B cell (primary cell): ENCODE measurements around the gene C1QTNF12.

Experiments used
- CTCF ChIP-seq: fragments of 200-600 bp; IDR thresholded peaks from one replicate; pipeline ENCODE4 v1.8.0; 2022; ENCODE audit warnings: antibody characterized with exemption, mild to moderate bottlenecking
- EZH2 ChIP-seq: IDR thresholded peaks from 2 replicates; pipeline ENCODE4 v1.6.1; 2012; ENCODE audit warnings: borderline replicate concordance, low read depth, mild to moderate bottlenecking, moderate library complexity, low read length; ENCODE audit not compliant: insufficient read depth, poor library complexity, severe bottlenecking

- TF ChIP-seq CTCF (no peak), EZH2 (no peak)
Observed at GRCh38 chr1:1259951-1260600, 13.6 kb upstream of the C1QTNF12 start.
